PC-3 (cell line): ENCODE results near the gene BCR. TPM values are rescaled to one million over a fixed set of nuclear protein-coding genes. Genes with fewer than 3 reads are reported as not detected.

Source experiments
- ATAC-seq: fragments of 200-7000 bp; cut with Tn5 transposase; 2 replicates; pipeline ENCODE4 v1.9.1; 2020; ENCODE audit warnings: mild to moderate bottlenecking, moderate library complexity
- BruUV-seq: library from RNA; stranded (reverse); fragments of 400-500 nt; replicated peaks from 2 replicates; lab custom pipeline; 2021; lab: Mats Ljungman, UMichigan
- CTCF ChIA-PET: fragments of 300-600 bp; sonication (Branson Sonifier 250); formaldehyde crosslinking; loops from one replicate; lab custom pipeline; 2022; ENCODE audit warnings: antibody characterized with exemption; lab: Charles Lee
- POLR2A ChIA-PET: fragments of 300-600 bp; sonication (Branson Sonifier 250); formaldehyde crosslinking; loops from one replicate; lab custom pipeline; 2022; ENCODE audit warnings: antibody characterized with exemption; ENCODE audit not compliant: unreplicated experiment; lab: Charles Lee
- DNase-seq: peaks from one replicate; pipeline ENCODE4 v3.0.0-alpha.2; 2015
- H2AFZ ChIP-seq: fragments of 300-600 bp; sonication (generic); 2 replicates; pipeline ENCODE4 v1.6.0; 2016; ENCODE audit warnings: antibody characterized with exemption, low read length
- H3F3A ChIP-seq: fragments of 300-600 bp; sonication (generic); one replicate; pipeline ENCODE4 v1.6.0; 2017; ENCODE audit warnings: antibody characterized with exemption, low read length, control low read depth, mild to moderate bottlenecking; ENCODE audit not compliant: unreplicated experiment
- H3K27ac ChIP-seq: fragments of 300-600 bp; sonication (generic); 2 replicates; pipeline ENCODE4 v1.5.1; 2016; ENCODE audit warnings: mild to moderate bottlenecking, low read length
- H3K27me3 ChIP-seq: fragments of 300-600 bp; sonication (generic); 2 replicates; pipeline ENCODE4 v1.6.1; 2016; ENCODE audit warnings: low read length, mixed read lengths
- H3K36me3 ChIP-seq: fragments of 300-600 bp; sonication (generic); 2 replicates; pipeline ENCODE4 v1.6.1; 2016; ENCODE audit warnings: low read depth, mixed run types, low read length, mixed read lengths
- H3K4me1 ChIP-seq: fragments of 300-600 bp; sonication (generic); 2 replicates; pipeline ENCODE4 v1.5.1; 2016; ENCODE audit warnings: low read length; ENCODE audit not compliant: insufficient read depth
- H3K4me2 ChIP-seq: fragments of 300-600 bp; sonication (generic); 2 replicates; pipeline ENCODE4 v1.6.0; 2016; ENCODE audit warnings: low read length
- H3K4me3 ChIP-seq: fragments of 300-600 bp; sonication (generic); 2 replicates; pipeline ENCODE4 v1.5.1; 2016; ENCODE audit warnings: mild to moderate bottlenecking, low read length, mixed read lengths
- H3K79me2 ChIP-seq: fragments of 300-600 bp; sonication (generic); 2 replicates; pipeline ENCODE4 v1.6.1; 2017; ENCODE audit warnings: low read length, mixed read lengths
- H3K9ac ChIP-seq: fragments of 300-600 bp; sonication (generic); 2 replicates; pipeline ENCODE4 v1.6.0; 2016; ENCODE audit warnings: mild to moderate bottlenecking, low read length
- H3K9me2 ChIP-seq: fragments of 300-600 bp; sonication (generic); replicated peaks from 2 replicates; pipeline ENCODE4 v1.6.1; 2016; ENCODE audit warnings: mixed run types, low read length, mixed read lengths
- H3K9me3 ChIP-seq: fragments of 300-600 bp; sonication (generic); 2 replicates; pipeline ENCODE4 v1.6.1; 2016; ENCODE audit warnings: low read length, mixed read lengths
- H4K20me1 ChIP-seq: fragments of 300-600 bp; sonication (generic); 2 replicates; pipeline ENCODE4 v1.6.1; 2016; ENCODE audit warnings: low read length, mixed read lengths
- EZH2 ChIP-seq: fragments of 300-600 bp; sonication (generic); IDR thresholded peaks from one replicate; pipeline ENCODE4 v1.6.1; 2017; ENCODE audit warnings: antibody characterized with exemption, mild to moderate bottlenecking, low read length; ENCODE audit not compliant: unreplicated experiment
- EZH2phosphoT487 ChIP-seq: fragments of 300-600 bp; sonication (generic); IDR thresholded peaks from 2 replicates; pipeline ENCODE4 v1.6.1; 2018; ENCODE audit warnings: mild to moderate bottlenecking, antibody characterized with exemption, low read length, borderline replicate concordance
- intact Hi-C: fragments of 100-400 bp; cut with micrococcal nuclease; formaldehyde crosslinking; loops from 2 replicates; pipeline ENCODE4 v1.9.0; 2023
- total RNA-seq: library from RNA; depleted of rRNA; stranded (reverse); fragments of >200 nt; gene quantifications from 2 replicates; pipeline ENCODE4 v1.2.3, GENCODE V29; 2014
- TF ChIP-seq, protein P1 (sequence below): fragments of 300-600 bp; sonication (generic); conservative IDR thresholded peaks from 2 replicates; pipeline ENCODE4 v1.5.1; 2017; ENCODE audit warnings: antibody characterized with exemption, low read depth, mild to moderate bottlenecking, low read length

BCR gene
- total RNA-seq, 1 experiment from 2014 or later: 36.8 TPM

GRCh38 chr22:23140385-23140784 lies 39.9 kb upstream of the BCR start:
- Histone ChIP-seq H3K9ac (no peak overlapping the region), H2AFZ (no peak overlapping the region), H4K20me1 (no peaks in the 10 kb centered on the region), H3F3A (no peaks in the 10 kb centered on the region), H3K9me3 (no peaks in the 10 kb centered on the region), H3K27ac (no peak overlapping the region), H3K4me2 (no peak overlapping the region), H3K9me2 (no peaks in the 10 kb centered on the region), H3K4me3 (no peak overlapping the region), H3K4me1 (peaks cover 4% of the 10 kb centered on the region; the same call in 1 of the 2 replicates), H3K36me3 (no peaks in the 10 kb centered on the region), H3K27me3 (no peaks in the 10 kb centered on the region), H3K79me2 (no peaks in the 10 kb centered on the region)
- CTCF ChIA-PET: no interaction called here
- ATAC-seq (no peak), DNase-seq (no peak)
- POLR2A ChIA-PET: no interaction called here
- no TSS peak for BruUV-seq
- TF ChIP-seq, protein P1, sequence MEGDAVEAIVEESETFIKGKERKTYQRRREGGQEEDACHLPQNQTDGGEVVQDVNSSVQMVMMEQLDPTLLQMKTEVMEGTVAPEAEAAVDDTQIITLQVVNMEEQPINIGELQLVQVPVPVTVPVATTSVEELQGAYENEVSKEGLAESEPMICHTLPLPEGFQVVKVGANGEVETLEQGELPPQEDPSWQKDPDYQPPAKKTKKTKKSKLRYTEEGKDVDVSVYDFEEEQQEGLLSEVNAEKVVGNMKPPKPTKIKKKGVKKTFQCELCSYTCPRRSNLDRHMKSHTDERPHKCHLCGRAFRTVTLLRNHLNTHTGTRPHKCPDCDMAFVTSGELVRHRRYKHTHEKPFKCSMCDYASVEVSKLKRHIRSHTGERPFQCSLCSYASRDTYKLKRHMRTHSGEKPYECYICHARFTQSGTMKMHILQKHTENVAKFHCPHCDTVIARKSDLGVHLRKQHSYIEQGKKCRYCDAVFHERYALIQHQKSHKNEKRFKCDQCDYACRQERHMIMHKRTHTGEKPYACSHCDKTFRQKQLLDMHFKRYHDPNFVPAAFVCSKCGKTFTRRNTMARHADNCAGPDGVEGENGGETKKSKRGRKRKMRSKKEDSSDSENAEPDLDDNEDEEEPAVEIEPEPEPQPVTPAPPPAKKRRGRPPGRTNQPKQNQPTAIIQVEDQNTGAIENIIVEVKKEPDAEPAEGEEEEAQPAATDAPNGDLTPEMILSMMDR: no peak
- no peak for TF ChIP-seq EZH2phosphoT487
- TF ChIP-seq EZH2: no peak
- intact Hi-C loops: no loop called here

- Histone ChIP-seq H3K79me2 (no peaks in the 10 kb centered on the region), H4K20me1 (no peaks in the 10 kb centered on the region), H3K9ac (peak overlapping the region; percentile 33; the same call in 1 of the 2 replicates), H3K4me2 (peak overlapping the region; percentile 88), H3F3A (no peaks in the 10 kb centered on the region), H3K9me3 (no peaks in the 10 kb centered on the region), H3K4me3 (peak overlapping the region; percentile 67), H2AFZ (0 out of 2 replicates have a peak overlapping the region, but pooled peaks have one; percentile 91), H3K27ac (no peak overlapping the region), H3K36me3 (no peaks in the 10 kb centered on the region), H3K9me2 (no peaks in the 10 kb centered on the region), H3K4me1 (peaks cover 19% of the 10 kb centered on the region), H3K27me3 (no peaks in the 10 kb centered on the region)
- DNase-seq (no peak), ATAC-seq (no peak)
- no TSS peak for BruUV-seq
- TF ChIP-seq EZH2phosphoT487: no peak
- no peak for TF ChIP-seq EZH2
- TF ChIP-seq, protein P1: no peak
- POLR2A ChIA-PET: no interaction called here
- intact Hi-C loops: no loop called here
- CTCF ChIA-PET: no interaction called here
These were observed 37.7 kb upstream of the BCR start for GRCh38 chr22:23142546-23143105.

DNA sequence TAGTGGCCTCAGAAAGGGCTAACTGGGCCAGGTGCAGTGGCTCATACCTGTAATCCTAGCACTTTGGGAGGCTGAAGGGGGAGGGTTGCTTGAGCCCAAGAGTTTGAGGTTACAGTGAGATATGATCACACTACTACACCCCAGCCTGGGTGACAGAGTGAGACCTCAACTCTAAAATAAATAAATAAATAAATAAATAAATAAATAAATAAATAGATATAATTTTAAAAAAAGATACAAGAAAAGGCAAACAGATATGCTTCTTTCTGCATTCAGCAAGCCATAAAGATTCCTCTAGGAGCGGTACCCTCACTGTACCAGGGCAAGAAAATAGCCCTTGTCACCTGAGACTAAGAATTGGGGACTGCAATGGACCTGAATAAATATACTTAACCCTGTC lies 37.2 kb upstream of the BCR start:
- no peak overlapping the region for H3K27ac ChIP-seq
- POLR2A ChIA-PET: no interaction called here

More for the DNA sequence above, 37.2 kb upstream of the BCR start:
- no peak overlapping the region for H3K9ac ChIP-seq
- no peaks in the 10 kb centered on the region for H3K79me2 ChIP-seq
- H2AFZ ChIP-seq: no peak overlapping the region
- no peaks in the 10 kb centered on the region for H3K36me3 ChIP-seq
- no peaks in the 10 kb centered on the region for H3K9me3 ChIP-seq
- H3K9me2 ChIP-seq: no peaks in the 10 kb centered on the region
- intact Hi-C loops: no loop called here
- H3F3A ChIP-seq: no peaks in the 10 kb centered on the region
- ATAC-seq (no peak), DNase-seq (no peak)
- BruUV-seq: no TSS peak
- CTCF ChIA-PET: no interaction called here
- peaks cover 24% of the 10 kb centered on the region for H3K4me1 ChIP-seq
- H3K4me2 ChIP-seq: no peak overlapping the region
- no peaks in the 10 kb centered on the region for H4K20me1 ChIP-seq
- H3K4me3 ChIP-seq: no peak overlapping the region
- no peaks in the 10 kb centered on the region for H3K27me3 ChIP-seq
- TF ChIP-seq, protein P1: no peak
- TF ChIP-seq EZH2 (no peak), EZH2phosphoT487 (no peak)
